Gastrocnemius medialis (tissue), 4 donors: ENCODE measurements around the gene ASCC1. TPM values are rescaled to one million over a fixed set of nuclear protein-coding genes. Genes with fewer than 3 reads are reported as not detected.
A peak's percentile ranks its signal among the peaks of the same experiment; 100 is the strongest.
"Not testable (repeated sequence)": the region's sequence is repeated elsewhere in the genome, so short reads cannot be mapped to it uniquely, and the experiment has no call there.

Source experiments
- ATAC-seq, 2 donors: fragments of 150-250 bp; one replicate each; pipeline ENCODE4 v1.9.1; 2016
- DNase-seq, 2 donors: peaks; one replicate each; pipeline ENCODE4 v3.0.0-alpha.2; 2019
- H3K27ac ChIP-seq, 4 donors: fragments of 200-600 bp; sonication (generic); 1 replicate in 1 of 4; 2 replicates in 3 of 4; pipeline ENCODE4 v1.5.1; 2016 to 2018; ENCODE audit warnings: mild to moderate bottlenecking in 2 of 4, moderate library complexity in 1 of 4
- H3K27me3 ChIP-seq, 3 donors: fragments of 200-600 bp; sonication (generic) in 2 of 3; 1 replicate in 1 of 3; 2 replicates in 2 of 3; pipeline versions ENCODE4 v1.5.1 to v1.6.0; 2016 to 2019; ENCODE audit warnings: mild to moderate bottlenecking in 1 of 3, moderate library complexity in 1 of 3
- H3K36me3 ChIP-seq, 2 donors: fragments of 200-600 bp; sonication (generic) in 1 of 2; one replicate each; pipeline ENCODE4 v1.5.1; 2017 to 2018
- H3K4me1 ChIP-seq, 2 donors: fragments of 200-600 bp; sonication (generic) in 1 of 2; one replicate each; pipeline ENCODE4 v1.5.1; 2016 to 2017; ENCODE audit warnings: mild to moderate bottlenecking in 2 of 2
- H3K4me3 ChIP-seq, 4 donors: fragments of 200-600 bp; sonication (generic) in 3 of 4; 1 replicate in 1 of 4; 2 replicates in 3 of 4; pipeline ENCODE4 v1.5.1; 2016 to 2019; ENCODE audit warnings: mild to moderate bottlenecking in 2 of 4
- H3K9me3 ChIP-seq, 3 donors: fragments of 200-600 bp; sonication (generic) in 2 of 3; 1 replicate in 1 of 3; 2 replicates in 2 of 3; pipeline ENCODE4 v1.5.1; 2016 to 2019
- POLR2A ChIP-seq, 2 donors: fragments of 450-650 bp; IDR thresholded peaks; one replicate each; pipeline ENCODE4 v1.6.1; 2017; ENCODE audit warnings: antibody characterized with exemption in 2 of 2, mild to moderate bottlenecking in 2 of 2, moderate library complexity in 2 of 2
- in situ Hi-C, 4 donors: fragments of 200-750 bp; cut with MboI; loops; one replicate each; pipeline versions ENCODE4 v1.15.0 to v1.8.0; 2017; ENCODE audit warnings: low sequenced_read_pairs in 4 of 4
- intact Hi-C: fragments of 100-400 bp; cut with DNase I; formaldehyde crosslinking; loops from one replicate; pipeline ENCODE4 v1.15.1; 2023; ENCODE audit warnings: low total_unique reads
- total RNA-seq, 4 donors: library from RNA; depleted of rRNA; stranded (reverse); fragments of >200 nt; gene quantifications; one replicate each; pipeline versions ENCODE4 v1.1.0 to v1.2.3, GENCODE V29; 2016
- TF ChIP-seq, protein P1 (sequence below), 5 experiments: fragments of 450-650 bp in 3 of 5; fragments of 200-600 bp in 2 of 5; sonication (generic) in 2 of 5; IDR thresholded peaks in 4 of 5; conservative IDR thresholded peaks in 1 of 5; 1 replicate in 4 of 5; 2 replicates in 1 of 5; pipeline ENCODE4 v1.5.1; 2016 to 2019; ENCODE audit warnings: antibody characterized with exemption in 5 of 5, mild to moderate bottlenecking in 3 of 5, moderate library complexity in 3 of 5

Gene ASCC1
- total RNA-seq, 4 donors from 2014 or later, result 26.1 to 31.1 (median 29.6) TPM

DNA sequence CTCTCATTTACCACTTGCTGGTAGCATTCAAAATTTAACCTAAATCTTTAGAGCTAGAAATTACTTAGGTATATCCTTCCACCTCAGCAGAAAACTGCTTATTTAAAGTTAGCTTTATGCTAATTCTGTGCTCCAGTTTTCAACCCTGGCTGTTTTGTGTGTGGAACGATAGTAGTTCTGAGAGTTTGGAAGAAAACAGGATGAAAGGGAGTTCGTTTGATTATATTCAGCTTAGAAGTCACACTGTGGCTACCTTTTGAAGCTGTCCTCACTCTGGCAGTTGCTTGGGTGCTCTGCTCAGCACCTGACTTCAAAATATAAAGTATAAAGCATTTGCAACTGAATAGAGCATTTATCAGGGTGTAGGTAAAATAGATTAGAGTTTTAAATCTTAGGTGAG, 2.6 kb upstream of the ASCC1 start:
- TF ChIP-seq, protein P1, sequence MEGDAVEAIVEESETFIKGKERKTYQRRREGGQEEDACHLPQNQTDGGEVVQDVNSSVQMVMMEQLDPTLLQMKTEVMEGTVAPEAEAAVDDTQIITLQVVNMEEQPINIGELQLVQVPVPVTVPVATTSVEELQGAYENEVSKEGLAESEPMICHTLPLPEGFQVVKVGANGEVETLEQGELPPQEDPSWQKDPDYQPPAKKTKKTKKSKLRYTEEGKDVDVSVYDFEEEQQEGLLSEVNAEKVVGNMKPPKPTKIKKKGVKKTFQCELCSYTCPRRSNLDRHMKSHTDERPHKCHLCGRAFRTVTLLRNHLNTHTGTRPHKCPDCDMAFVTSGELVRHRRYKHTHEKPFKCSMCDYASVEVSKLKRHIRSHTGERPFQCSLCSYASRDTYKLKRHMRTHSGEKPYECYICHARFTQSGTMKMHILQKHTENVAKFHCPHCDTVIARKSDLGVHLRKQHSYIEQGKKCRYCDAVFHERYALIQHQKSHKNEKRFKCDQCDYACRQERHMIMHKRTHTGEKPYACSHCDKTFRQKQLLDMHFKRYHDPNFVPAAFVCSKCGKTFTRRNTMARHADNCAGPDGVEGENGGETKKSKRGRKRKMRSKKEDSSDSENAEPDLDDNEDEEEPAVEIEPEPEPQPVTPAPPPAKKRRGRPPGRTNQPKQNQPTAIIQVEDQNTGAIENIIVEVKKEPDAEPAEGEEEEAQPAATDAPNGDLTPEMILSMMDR (IDR thresholded peaks at IDR 0.05 in 4 of 5, conservative IDR thresholded peaks at IDR 0.05 in 1 of 5), result no peak
- TF ChIP-seq POLR2A (IDR thresholded peaks at IDR 0.05), result no peak
- DNase-seq (no peak), ATAC-seq (no peak)
- peak overlapping the region in 1 of 4 donors; percentile 8 for H3K4me3 ChIP-seq
- no peaks in the 10 kb centered on the region for H3K27me3 ChIP-seq
- peak overlapping the region; percentile 94 to 99 (median 98) for H3K27ac ChIP-seq
- intact Hi-C loops, result loop anchor here (5.0 to 10.0 kb wide), 2 partner anchors 256 to 354 kb away; partner anchors contain the start of gene CHST3
- in situ Hi-C loops, result loop anchor here in 3 of 4 donors (5.0 to 25.0 kb wide), 3 partner anchors 104 to 119 kb away; no protein-coding TSS in a partner anchor
- H3K36me3 ChIP-seq, result peaks cover 0 to 5% of the 10 kb centered on the region in 2 donors
- no peaks in the 10 kb centered on the region for H3K9me3 ChIP-seq
- peaks cover 63 to 64% of the 10 kb centered on the region in 2 donors for H3K4me1 ChIP-seq

DNA sequence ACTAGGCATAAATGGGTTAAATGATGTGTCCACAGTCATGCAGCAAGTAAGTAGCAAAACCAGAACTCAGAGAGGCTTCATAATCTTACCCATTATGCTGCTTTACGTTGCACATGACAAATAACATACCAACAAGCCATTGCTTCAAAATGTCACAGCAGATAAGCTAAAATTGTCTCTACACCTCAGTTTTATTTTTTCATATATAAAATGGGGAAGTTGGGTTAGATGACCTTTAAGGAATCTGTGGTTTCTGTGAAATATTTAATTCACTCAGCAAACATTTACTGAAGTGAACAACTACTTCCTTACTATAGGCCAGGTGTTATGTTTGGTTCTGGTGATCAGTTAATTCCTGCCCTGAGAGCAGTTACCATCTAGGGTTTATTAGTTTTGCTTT, 2.2 kb upstream of the ASCC1 start:
- Histone ChIP-seq H3K36me3 (peaks cover 0 to 5% of the 10 kb centered on the region in 2 donors), H3K27me3 (no peaks in the 10 kb centered on the region), H3K4me1 (peaks cover 59 to 60% of the 10 kb centered on the region in 2 donors), H3K9me3 (no peaks in the 10 kb centered on the region), H3K27ac (peak overlapping the region; percentile 94 to 99 (median 98)), H3K4me3 (peak overlapping the region in 1 of 4 donors; percentile 8)
- intact Hi-C loops, result loop anchor here (5.0 to 10.0 kb wide), 2 partner anchors 256 to 354 kb away; partner anchors contain the start of gene CHST3
- no peak for ATAC-seq
- in situ Hi-C loops, result loop anchor here in 3 of 4 donors (5.0 to 25.0 kb wide), 3 partner anchors 104 to 119 kb away; no protein-coding TSS in a partner anchor
- TF ChIP-seq, protein P1 (IDR thresholded peaks at IDR 0.05 in 4 of 5, conservative IDR thresholded peaks at IDR 0.05 in 1 of 5), result no peak
- TF ChIP-seq POLR2A (IDR thresholded peaks at IDR 0.05), result no peak
- DNase-seq, result no peak

DNA sequence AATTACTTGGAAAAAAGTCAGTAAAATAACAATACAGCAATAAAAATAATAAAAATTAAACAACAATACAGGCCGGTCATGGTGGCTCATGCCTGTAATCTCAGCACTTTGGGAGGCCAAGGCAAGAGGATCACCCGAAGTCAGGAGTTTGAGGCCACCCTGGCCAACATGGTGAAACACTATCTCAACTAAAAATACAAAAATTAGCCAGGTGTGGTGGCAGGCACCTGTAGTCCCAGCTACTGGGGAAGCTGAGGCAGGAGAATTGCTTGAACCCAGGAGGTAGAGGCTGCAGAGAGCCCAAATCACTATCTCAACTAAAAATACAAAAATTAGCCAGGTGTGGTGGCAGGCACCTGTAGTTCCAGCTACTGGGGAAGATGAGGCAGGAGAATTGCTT, 4.2 kb downstream of the ASCC1 start:
- not testable (repeated sequence) for H3K27me3 ChIP-seq, H3K4me3 ChIP-seq, ATAC-seq, H3K27ac ChIP-seq, H3K9me3 ChIP-seq, DNase-seq
- in situ Hi-C loops (loop anchor here in 2 of 4 donors (10.0 to 25.0 kb wide), 2 partner anchors 123 to 125 kb away; no protein-coding TSS in a partner anchor), intact Hi-C loops (loop anchor here (10.0 kb wide), 1 partner anchor 347 kb away; no protein-coding TSS in a partner anchor)
- Histone ChIP-seq H3K4me1 (peaks cover 20 to 27% of the 10 kb centered on the region in 2 donors), H3K36me3 (peaks cover 0 to 22% of the 10 kb centered on the region in 2 donors)

DNA sequence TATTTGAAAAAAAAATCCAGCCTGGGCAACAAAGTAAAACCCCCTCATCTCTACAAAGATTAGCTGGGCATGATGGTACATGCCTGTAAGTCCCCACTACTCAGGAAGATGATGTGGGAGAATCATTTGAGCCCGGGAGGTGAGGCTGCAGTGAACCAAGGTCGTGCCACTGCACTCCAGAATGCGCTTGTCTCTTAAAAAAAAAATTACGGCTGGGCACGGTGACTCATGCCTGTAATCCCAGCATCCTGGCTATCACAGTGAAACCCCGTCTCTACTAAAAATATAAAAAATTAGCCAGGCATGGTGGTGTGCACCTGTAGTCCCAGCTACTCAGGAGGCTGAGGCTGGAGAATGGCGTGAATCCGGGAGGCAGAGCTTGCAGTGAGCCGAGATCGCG, 4.7 kb downstream of the ASCC1 start:
- DNase-seq, H3K4me3 ChIP-seq, H3K9me3 ChIP-seq, H3K27ac ChIP-seq, ATAC-seq, H3K27me3 ChIP-seq: not testable (repeated sequence)
- peaks cover 18 to 25% of the 10 kb centered on the region in 2 donors for H3K4me1 ChIP-seq
- intact Hi-C loops, result loop anchor here (10.0 kb wide), 1 partner anchor 347 kb away; no protein-coding TSS in a partner anchor
- H3K36me3 ChIP-seq, result peaks cover 0 to 26% of the 10 kb centered on the region in 2 donors
- in situ Hi-C loops, result loop anchor here in 2 of 4 donors (10.0 to 25.0 kb wide), 2 partner anchors 123 to 126 kb away; no protein-coding TSS in a partner anchor

DNA sequence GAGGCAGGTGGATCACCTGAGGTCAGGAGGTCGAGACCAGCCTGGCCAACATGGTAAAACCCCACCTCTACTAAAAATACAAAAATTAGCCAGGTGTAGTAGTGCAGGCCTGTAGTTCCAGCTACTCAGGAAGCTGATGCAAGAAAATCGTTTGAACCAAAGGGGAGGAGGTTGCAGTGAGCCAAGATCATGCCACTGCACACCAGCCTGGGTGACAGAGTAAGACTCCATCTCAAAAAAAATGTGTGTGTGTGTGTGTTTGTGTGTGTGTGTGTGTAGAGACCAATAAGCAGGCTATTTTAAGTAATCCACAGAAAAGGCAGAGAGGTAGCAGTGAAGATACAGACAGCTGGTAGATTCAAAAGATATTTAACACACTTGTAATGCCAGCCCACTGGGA, 7.5 kb downstream of the ASCC1 start:
- Histone ChIP-seq H3K36me3 (peaks cover 0 to 26% of the 10 kb centered on the region in 2 donors), H3K4me1 (peaks cover 22% of the 10 kb centered on the region in 2 donors), H3K27ac (peak overlapping the region in 3 of 4 donors; percentile 29 to 48 (median 43))
- intact Hi-C loops, DNase-seq, H3K9me3 ChIP-seq, H3K27me3 ChIP-seq, ATAC-seq, H3K4me3 ChIP-seq: not testable (repeated sequence)
- in situ Hi-C loops, result loop anchor here in 1 of 4 donors (25.0 kb wide), 1 partner anchor 129 kb away; no protein-coding TSS in a partner anchor

DNA sequence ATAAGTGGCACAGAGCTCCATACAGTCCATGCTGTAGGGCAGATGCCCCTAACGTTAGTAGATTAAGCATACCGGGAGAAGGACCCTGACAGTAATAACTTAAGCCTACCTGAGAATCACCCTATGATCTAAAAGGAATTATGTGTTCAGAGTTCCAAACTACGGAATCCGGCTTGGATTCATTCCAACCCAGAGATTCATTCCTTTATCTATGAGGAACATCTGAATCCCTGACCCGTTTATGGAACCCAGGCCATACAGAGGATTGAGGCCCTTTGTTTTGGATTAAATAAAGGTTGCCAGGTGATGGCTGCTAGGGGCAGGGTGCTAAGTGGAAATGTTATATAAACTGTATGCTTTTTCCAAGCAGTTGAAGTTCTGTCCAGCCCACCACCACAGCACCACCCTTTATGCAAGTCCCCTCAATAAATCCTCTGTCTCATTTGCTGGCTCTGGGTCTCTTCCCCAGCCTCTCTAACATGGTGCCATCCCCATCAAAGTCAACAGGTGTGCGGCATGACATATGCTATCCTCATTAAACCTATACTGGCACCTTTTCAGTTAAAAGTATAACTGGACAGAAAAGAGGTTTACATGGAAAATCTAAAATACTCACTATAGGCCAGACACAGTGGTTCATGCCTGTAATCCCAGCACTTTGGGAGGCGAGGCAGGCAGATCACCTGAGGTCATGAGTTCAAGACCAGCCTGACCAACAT, 9.4 kb downstream of the ASCC1 start:
- Histone ChIP-seq H3K4me3 (no peak overlapping the region), H3K9me3 (no peaks in the 10 kb centered on the region), H3K36me3 (peaks cover 0 to 25% of the 10 kb centered on the region in 2 donors), H3K27me3 (no peaks in the 10 kb centered on the region), H3K27ac (no peak overlapping the region), H3K4me1 (peaks cover 12 to 15% of the 10 kb centered on the region in 2 donors)
- ATAC-seq, result no peak
- in situ Hi-C loops (loop anchor here in 1 of 4 donors (25.0 kb wide), 1 partner anchor 131 kb away; no protein-coding TSS in a partner anchor), intact Hi-C loops (no loop called here)
- TF ChIP-seq POLR2A (IDR thresholded peaks at IDR 0.05), result no peak
- TF ChIP-seq, protein P1 (IDR thresholded peaks at IDR 0.05 in 4 of 5, conservative IDR thresholded peaks at IDR 0.05 in 1 of 5), result no peak
- no peak for DNase-seq
